ENCODE data around the gene THBS2. TPM values are rescaled to one million over a fixed set of nuclear protein-coding genes. Genes with fewer than 3 reads are reported as not detected.

Gene THBS2
- total and polyA plus RNA-seq, 4 donors = 5.5 to 35.4 (median 24.1) TPM

- TF ChIP-seq CTCF (IDR thresholded peaks at IDR 0.05; ENCODE audit: control extremely low read depth, extremely low read depth) = no peak
- H3K9me3 ChIP-seq (ENCODE audit: control insufficient read depth in 4 of 4, insufficient read depth in 3 of 4, low read length in 3 of 4) = peaks cover 0 to 11% (median 2%) of the 10 kb centered on the region in 4 donors
- H3K4me1 ChIP-seq (ENCODE audit: control insufficient read depth in 5 of 5, insufficient read depth in 5 of 5, low read length in 5 of 5) = no peaks in the 10 kb centered on the region
- DNase-seq = no peak
- no peak overlapping the region for H3K27ac ChIP-seq (ENCODE audit: low read depth in 1 of 2, low read length in 1 of 2)
- no peaks in the 10 kb centered on the region for H3K27me3 ChIP-seq (ENCODE audit: control insufficient read depth in 3 of 3, insufficient read depth in 3 of 3, low read length in 2 of 3)
- no peak for ATAC-seq (ENCODE audit: insufficient read depth, low FRiP score)
- no peak overlapping the region for H3K4me3 ChIP-seq
- no peaks in the 10 kb centered on the region for H3K36me3 ChIP-seq (ENCODE audit: control insufficient read depth in 4 of 4, insufficient read depth in 4 of 4, low read length in 4 of 4)
- no peak overlapping the region for H3K9ac ChIP-seq (ENCODE audit: insufficient read depth in 1 of 2, low read length in 2 of 2)
- WGBS, 2 donors = 93 to 94% methylated on average over 6 of the region's 6 CpGs
Observed at GRCh38 chr6:169233832-169234231, 19.8 kb downstream of the THBS2 start.

GRCh38 chr6:169233181-169233580, 20.5 kb downstream of the THBS2 start:
- DNase-seq = no peak
- Histone ChIP-seq H3K4me3 (no peak overlapping the region), H3K27me3 (ENCODE audit: control insufficient read depth in 3 of 3, insufficient read depth in 3 of 3, low read length in 2 of 3) (no peaks in the 10 kb centered on the region), H3K36me3 (ENCODE audit: control insufficient read depth in 4 of 4, insufficient read depth in 4 of 4, low read length in 4 of 4) (no peaks in the 10 kb centered on the region), H3K9me3 (ENCODE audit: control insufficient read depth in 4 of 4, insufficient read depth in 3 of 4, low read length in 3 of 4) (peaks cover 0 to 11% (median 2%) of the 10 kb centered on the region in 4 donors), H3K4me1 (ENCODE audit: control insufficient read depth in 5 of 5, insufficient read depth in 5 of 5, low read length in 5 of 5) (no peaks in the 10 kb centered on the region), H3K9ac (ENCODE audit: insufficient read depth in 1 of 2, low read length in 2 of 2) (no peak overlapping the region), H3K27ac (ENCODE audit: low read depth in 1 of 2, low read length in 1 of 2) (no peak overlapping the region)
- WGBS, 2 donors = 98% methylated on average over 13 of the region's 13 CpGs
- ATAC-seq (ENCODE audit: insufficient read depth, low FRiP score) = no peak
- TF ChIP-seq CTCF (IDR thresholded peaks at IDR 0.05; ENCODE audit: control extremely low read depth, extremely low read depth) = no peak

GRCh38 chr6:169232507-169232931, 21.1 kb downstream of the THBS2 start:
- H3K9ac ChIP-seq (ENCODE audit: insufficient read depth in 1 of 2, low read length in 2 of 2) = no peak overlapping the region
- no peaks in the 10 kb centered on the region for H3K4me1 ChIP-seq (ENCODE audit: control insufficient read depth in 5 of 5, insufficient read depth in 5 of 5, low read length in 5 of 5)
- no peaks in the 10 kb centered on the region for H3K36me3 ChIP-seq (ENCODE audit: control insufficient read depth in 4 of 4, insufficient read depth in 4 of 4, low read length in 4 of 4)
- no peak overlapping the region for H3K27ac ChIP-seq (ENCODE audit: low read depth in 1 of 2, low read length in 1 of 2)
- 91 to 93% methylated on average over 22 of the region's 22 CpGs for WGBS, 2 donors
- no peak overlapping the region for H3K4me3 ChIP-seq
- ATAC-seq (ENCODE audit: insufficient read depth, low FRiP score) = no peak
- no peak for DNase-seq
- no peaks in the 10 kb centered on the region for H3K27me3 ChIP-seq (ENCODE audit: control insufficient read depth in 3 of 3, insufficient read depth in 3 of 3, low read length in 2 of 3)
- TF ChIP-seq CTCF (IDR thresholded peaks at IDR 0.05; ENCODE audit: control extremely low read depth, extremely low read depth) = no peak
- H3K9me3 ChIP-seq (ENCODE audit: control insufficient read depth in 4 of 4, insufficient read depth in 3 of 4, low read length in 3 of 4) = peaks cover 0 to 11% (median 2%) of the 10 kb centered on the region in 4 donors

All from lung (tissue), 12 donors.